Lung (tissue), 12 donors: Measurements from ENCODE around the gene CSNK1G3. TPM values are rescaled to one million over a fixed set of nuclear protein-coding genes. Genes with fewer than 3 reads are reported as not detected.
A peak's percentile ranks its signal among the peaks of the same experiment; 100 is the strongest.
"Not testable (repeated sequence)": the region's sequence is repeated elsewhere in the genome, so short reads cannot be mapped to it uniquely, and the experiment has no call there.

ENCODE experiments used
- ATAC-seq: fragments of 200-7000 bp; cut with Tn5 transposase; one replicate; pipeline ENCODE4 v1.9.1; 2020; ENCODE audit warnings: moderate number of reproducible peaks; ENCODE audit not compliant: insufficient read depth, low FRiP score
- DNase-seq, 3 donors: peaks; one replicate each; pipeline ENCODE4 v3.0.0-alpha.2; 2013 to 2017
- H3K27ac ChIP-seq, 2 donors: one replicate each; pipeline ENCODE4 v1.5.1; 2013; ENCODE audit warnings: mild to moderate bottlenecking in 2 of 2, moderate library complexity in 2 of 2, control low read depth in 1 of 2, inconsistent platforms in 1 of 2, low read depth in 1 of 2, low read length in 1 of 2
- H3K27me3 ChIP-seq, 3 donors: one replicate each; pipeline ENCODE4 v1.5.1; 2013; ENCODE audit warnings: low read length in 2 of 3; ENCODE audit not compliant: control insufficient read depth in 3 of 3, insufficient read depth in 3 of 3
- H3K36me3 ChIP-seq, 4 donors: one replicate each; pipeline ENCODE4 v1.5.1; 2013; ENCODE audit warnings: low read length in 4 of 4, mild to moderate bottlenecking in 1 of 4, moderate library complexity in 1 of 4; ENCODE audit not compliant: control insufficient read depth in 4 of 4, insufficient read depth in 4 of 4
- H3K4me1 ChIP-seq, 5 donors: one replicate each; pipeline ENCODE4 v1.5.1; 2013; ENCODE audit warnings: low read length in 5 of 5, mild to moderate bottlenecking in 2 of 5, moderate library complexity in 1 of 5; ENCODE audit not compliant: control insufficient read depth in 5 of 5, insufficient read depth in 5 of 5
- H3K4me3 ChIP-seq: one replicate; pipeline ENCODE4 v1.5.1; 2013; ENCODE audit warnings: mild to moderate bottlenecking, control low read depth, moderate library complexity
- H3K9ac ChIP-seq, 2 donors: one replicate each; pipeline ENCODE4 v1.5.1; 2013; ENCODE audit warnings: low read length in 2 of 2, control low read depth in 1 of 2; ENCODE audit not compliant: insufficient read depth in 1 of 2
- H3K9me3 ChIP-seq, 4 donors: one replicate each; pipeline ENCODE4 v1.5.1; 2013; ENCODE audit warnings: low read length in 3 of 4, mild to moderate bottlenecking in 1 of 4, moderate library complexity in 1 of 4; ENCODE audit not compliant: control insufficient read depth in 4 of 4, insufficient read depth in 3 of 4
- CTCF ChIP-seq: IDR thresholded peaks from 2 replicates; pipeline ENCODE4 v1.5.1; 2012; ENCODE audit warnings: mild to moderate bottlenecking; ENCODE audit errors: control extremely low read depth, extremely low read depth
- WGBS, 2 donors: extraction: QIAGEN DNeasy Blood & Tissue Kit; methylation state at CpG; one replicate each; pipeline ENCODE4 v1.1.7; 2013; 5-methylcytosine and 5-hydroxymethylcytosine counted together
- polyA plus RNA-seq, 2 donors: library from polyadenylated mRNA; stranded (reverse); fragments of 200-250 nt; gene quantifications; one replicate each; pipeline ENCODE4 v1.2.1, GENCODE V29; 2013
- total RNA-seq, 2 donors: library from RNA; depleted of rRNA in 1 of 2; stranded (reverse); fragments of >200 nt in 1 of 2; gene quantifications; one replicate each; pipeline ENCODE4 v1.2.1, GENCODE V29; 2014 to 2021
- donor health status: control.
- donor health status: control.
- donor health status: Bipolar disorder and iron deficiency.
- donor health status: healthy.
- donor health status: DM: yes; HTN: yes; CAD: no.

Gene CSNK1G3
- total and polyA plus RNA-seq, 4 donors, result 8.3 to 106 (median 21.0) TPM

- no peak for TF ChIP-seq CTCF
- Histone ChIP-seq H3K9me3 (no peaks in the 10 kb centered on the region), H3K36me3 (no peaks in the 10 kb centered on the region), H3K9ac (peak overlapping the region in 1 of 2 donors; percentile 73), H3K27ac (no peak overlapping the region), H3K27me3 (no peaks in the 10 kb centered on the region), H3K4me1 (peaks cover 0 to 14% (median 0%) of the 10 kb centered on the region in 5 donors), H3K4me3 (no peak overlapping the region)
- 66 to 78% methylated on average over 7 of the region's 7 CpGs for WGBS, 2 donors
- no peak for ATAC-seq
- DNase-seq, result peak; percentile 18 to 78 (median 63)
Observed at GRCh38 chr5:123486951-123487655, 24.9 kb upstream of the CSNK1G3 start.

GRCh38 chr5:123490974-123491373 is 21.0 kb upstream of the CSNK1G3 start:
- no peak for ATAC-seq
- 83 to 88% methylated on average over 5 of the region's 5 CpGs for WGBS, 2 donors
- H3K9me3 ChIP-seq, result no peaks in the 10 kb centered on the region

DNA sequence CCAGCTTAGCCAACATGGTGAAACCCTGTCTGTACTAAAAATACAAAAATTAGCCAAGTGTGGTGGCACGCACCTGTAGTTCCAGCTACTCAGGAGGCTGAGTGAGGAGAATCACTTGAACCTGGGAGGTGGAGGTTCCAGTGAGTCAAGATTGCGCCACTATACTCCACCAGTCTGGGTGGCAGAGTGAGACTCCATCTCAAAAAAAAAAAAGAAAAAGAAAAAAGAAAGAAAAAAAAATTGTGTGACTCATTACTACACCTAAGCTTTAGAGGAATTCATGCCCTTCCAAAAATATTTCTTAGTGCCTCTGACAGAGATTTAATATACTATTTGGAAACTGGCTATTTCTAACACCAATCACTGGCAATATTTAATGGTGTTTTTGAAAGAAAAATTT is 16.8 kb upstream of the CSNK1G3 start:
- ATAC-seq, result not testable (repeated sequence)
- WGBS, 2 donors, result 98 to 100% methylated on average over 2 of the region's 2 CpGs

More at GRCh38 chr5:123490974-123491373, 21.0 kb upstream of the CSNK1G3 start:
- Histone ChIP-seq H3K4me3 (no peak overlapping the region), H3K4me1 (peaks cover 0 to 14% (median 0%) of the 10 kb centered on the region in 5 donors), H3K9ac (no peak overlapping the region), H3K27ac (no peak overlapping the region), H3K27me3 (no peaks in the 10 kb centered on the region), H3K36me3 (no peaks in the 10 kb centered on the region)
- TF ChIP-seq CTCF, result no peak
- no peak for DNase-seq

DNA sequence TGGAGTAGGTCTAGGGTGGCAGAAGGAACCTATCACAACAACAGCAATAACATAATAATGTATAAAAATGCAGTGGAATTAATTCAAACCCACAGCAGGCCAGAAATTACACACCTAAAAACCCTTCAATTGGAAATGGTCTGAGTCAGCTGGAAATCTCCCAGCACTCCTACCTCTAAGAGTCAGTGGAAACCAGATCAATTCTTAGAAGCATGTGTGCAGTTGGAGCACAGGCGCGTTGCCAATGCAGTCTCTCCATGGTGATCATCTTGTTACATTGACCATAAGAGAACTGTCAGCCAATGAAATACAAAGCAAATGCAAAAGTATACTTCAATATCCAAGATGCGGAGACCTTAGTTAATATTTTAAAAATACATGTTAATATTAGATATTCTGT is 15.1 kb upstream of the CSNK1G3 start:
- no peak for ATAC-seq
- Histone ChIP-seq H3K27ac (no peak overlapping the region), H3K27me3 (no peaks in the 10 kb centered on the region), H3K4me1 (no peaks in the 10 kb centered on the region), H3K9me3 (no peaks in the 10 kb centered on the region), H3K36me3 (no peaks in the 10 kb centered on the region), H3K4me3 (no peak overlapping the region), H3K9ac (no peak overlapping the region)
- TF ChIP-seq CTCF, result no peak
- peak in 1 of 3 donors; percentile 42 for DNase-seq
- WGBS, 2 donors, result 74 to 90% methylated on average over 3 of the region's 3 CpGs

More for the DNA sequence above, 16.8 kb upstream of the CSNK1G3 start:
- not testable (repeated sequence) for H3K9ac ChIP-seq, H3K27ac ChIP-seq, H3K9me3 ChIP-seq, DNase-seq, H3K4me1 ChIP-seq, H3K27me3 ChIP-seq, H3K36me3 ChIP-seq, H3K4me3 ChIP-seq
